Vagina (tissue), 2 donors: ENCODE measurements around the gene ENOX2. TPM values are rescaled to one million over a fixed set of nuclear protein-coding genes. Genes with fewer than 3 reads are reported as not detected.

Experiments used
- DNase-seq, 2 donors: peaks; one replicate each; pipeline ENCODE4 v3.0.0-alpha.2; 2017; ENCODE audit errors: extremely low spot score in 2 of 2
- H3K27ac ChIP-seq: fragments of 200-600 bp; sonication (generic); one replicate; pipeline ENCODE4 v1.5.1; 2019
- H3K27me3 ChIP-seq: fragments of 200-600 bp; sonication (generic); one replicate; pipeline ENCODE4 v1.5.1; 2019
- H3K36me3 ChIP-seq, 2 donors: fragments of 200-600 bp; sonication (generic); one replicate each; pipeline ENCODE4 v1.5.1; 2017 to 2019
- H3K4me1 ChIP-seq: fragments of 200-600 bp; sonication (generic); one replicate; pipeline ENCODE4 v1.5.1; 2019
- H3K4me3 ChIP-seq, 2 donors: fragments of 200-600 bp; sonication (generic); 1 replicate in 1 of 2; 2 replicates in 1 of 2; pipeline ENCODE4 v1.5.1; 2016 to 2019
- H3K9me3 ChIP-seq: fragments of 200-600 bp; sonication (generic); one replicate; pipeline ENCODE4 v1.5.1; 2019
- POLR2A ChIP-seq, 2 donors: fragments of 450-650 bp; IDR thresholded peaks; one replicate each; pipeline ENCODE4 v1.6.1; 2017; ENCODE audit warnings: antibody characterized with exemption in 2 of 2, mild to moderate bottlenecking in 2 of 2, moderate library complexity in 2 of 2
- POLR2AphosphoS5 ChIP-seq, 2 donors: sonication (generic); formaldehyde crosslinking; IDR thresholded peaks; one replicate each; pipeline ENCODE4 v1.9.0; 2017; ENCODE audit warnings: antibody characterized with exemption in 2 of 2, mild to moderate bottlenecking in 2 of 2, low read depth in 1 of 2; ENCODE audit not compliant: insufficient read depth in 1 of 2
- intact Hi-C: fragments of 100-400 bp; cut with DNase I; formaldehyde crosslinking; loops from one replicate; pipeline ENCODE4 v1.15.1; 2023
- total RNA-seq: library from RNA; depleted of rRNA; stranded (reverse); fragments of >200 nt; gene quantifications from one replicate; pipeline ENCODE4 v1.2.3, GENCODE V29; 2016
- TF ChIP-seq, protein P1 (sequence below), 3 experiments: fragments of 450-650 bp in 2 of 3; fragments of 200-600 bp in 1 of 3; sonication (generic) in 1 of 3; IDR thresholded peaks; one replicate each; pipeline ENCODE4 v1.5.1; 2017 to 2019; ENCODE audit warnings: antibody characterized with exemption in 3 of 3, mild to moderate bottlenecking in 2 of 3, moderate library complexity in 2 of 3

Gene ENOX2
- total RNA-seq, 1 donor from 2014 or later, result 8.8 TPM

GRCh38 chrX:130604882-130605281, 298.1 kb downstream of the ENOX2 start:
- H3K27me3 ChIP-seq, result no peaks in the 10 kb centered on the region
- no peaks in the 10 kb centered on the region for H3K36me3 ChIP-seq
- TF ChIP-seq POLR2AphosphoS5 (IDR thresholded peaks at IDR 0.05; ENCODE audit: insufficient read depth in 1 of 2, low read depth in 1 of 2) (no peak), POLR2A (IDR thresholded peaks at IDR 0.05) (no peak)
- TF ChIP-seq, protein P1, sequence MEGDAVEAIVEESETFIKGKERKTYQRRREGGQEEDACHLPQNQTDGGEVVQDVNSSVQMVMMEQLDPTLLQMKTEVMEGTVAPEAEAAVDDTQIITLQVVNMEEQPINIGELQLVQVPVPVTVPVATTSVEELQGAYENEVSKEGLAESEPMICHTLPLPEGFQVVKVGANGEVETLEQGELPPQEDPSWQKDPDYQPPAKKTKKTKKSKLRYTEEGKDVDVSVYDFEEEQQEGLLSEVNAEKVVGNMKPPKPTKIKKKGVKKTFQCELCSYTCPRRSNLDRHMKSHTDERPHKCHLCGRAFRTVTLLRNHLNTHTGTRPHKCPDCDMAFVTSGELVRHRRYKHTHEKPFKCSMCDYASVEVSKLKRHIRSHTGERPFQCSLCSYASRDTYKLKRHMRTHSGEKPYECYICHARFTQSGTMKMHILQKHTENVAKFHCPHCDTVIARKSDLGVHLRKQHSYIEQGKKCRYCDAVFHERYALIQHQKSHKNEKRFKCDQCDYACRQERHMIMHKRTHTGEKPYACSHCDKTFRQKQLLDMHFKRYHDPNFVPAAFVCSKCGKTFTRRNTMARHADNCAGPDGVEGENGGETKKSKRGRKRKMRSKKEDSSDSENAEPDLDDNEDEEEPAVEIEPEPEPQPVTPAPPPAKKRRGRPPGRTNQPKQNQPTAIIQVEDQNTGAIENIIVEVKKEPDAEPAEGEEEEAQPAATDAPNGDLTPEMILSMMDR (IDR thresholded peaks at IDR 0.05), result no peak
- no peak overlapping the region for H3K4me3 ChIP-seq
- H3K9me3 ChIP-seq, result no peaks in the 10 kb centered on the region
- no peak overlapping the region for H3K27ac ChIP-seq
- H3K4me1 ChIP-seq, result no peaks in the 10 kb centered on the region
- intact Hi-C loops, result no loop called here
- DNase-seq, result no peak

GRCh38 chrX:130594453-130594916, 308.5 kb downstream of the ENOX2 start:
- intact Hi-C loops, result no loop called here
- TF ChIP-seq POLR2AphosphoS5 (IDR thresholded peaks at IDR 0.05; ENCODE audit: insufficient read depth in 1 of 2, low read depth in 1 of 2) (no peak), POLR2A (IDR thresholded peaks at IDR 0.05) (no peak)
- TF ChIP-seq, protein P1 (IDR thresholded peaks at IDR 0.05), result no peak
- no peak overlapping the region for H3K27ac ChIP-seq
- no peak overlapping the region for H3K4me3 ChIP-seq
- no peaks in the 10 kb centered on the region for H3K27me3 ChIP-seq
- H3K4me1 ChIP-seq, result no peaks in the 10 kb centered on the region
- no peaks in the 10 kb centered on the region for H3K9me3 ChIP-seq
- no peak for DNase-seq
- no peaks in the 10 kb centered on the region for H3K36me3 ChIP-seq

- DNase-seq, result no peak
- Histone ChIP-seq H3K27me3 (no peaks in the 10 kb centered on the region), H3K4me1 (no peaks in the 10 kb centered on the region), H3K36me3 (no peaks in the 10 kb centered on the region), H3K27ac (no peak overlapping the region), H3K9me3 (no peaks in the 10 kb centered on the region), H3K4me3 (no peak overlapping the region)
- TF ChIP-seq, protein P1 (IDR thresholded peaks at IDR 0.05), result no peak
- TF ChIP-seq POLR2AphosphoS5 (IDR thresholded peaks at IDR 0.05; ENCODE audit: insufficient read depth in 1 of 2, low read depth in 1 of 2), result no peak
- no peak for TF ChIP-seq POLR2A (IDR thresholded peaks at IDR 0.05)
- intact Hi-C loops, result no loop called here
These were observed 309.1 kb downstream of the ENOX2 start for GRCh38 chrX:130593911-130594310.

DNA sequence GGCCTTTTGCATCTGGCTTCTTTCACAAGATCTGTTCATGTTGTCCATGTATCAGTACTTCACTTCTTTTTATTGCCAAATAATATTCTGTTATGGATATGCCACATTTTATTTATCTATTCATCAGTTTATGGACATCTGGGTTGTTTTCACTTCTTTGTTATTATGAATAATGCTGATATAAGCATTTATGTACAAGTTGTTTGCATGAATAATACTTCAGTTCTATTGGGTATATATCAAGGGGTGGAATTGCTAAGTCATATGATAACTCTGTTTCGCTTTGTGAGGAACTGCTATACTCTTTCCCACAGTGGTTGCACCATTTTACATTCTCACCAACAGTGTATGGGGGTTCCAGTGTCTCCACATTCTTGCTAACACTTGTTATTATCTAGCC, 310.8 kb downstream of the ENOX2 start:
- no peak for TF ChIP-seq POLR2AphosphoS5 (IDR thresholded peaks at IDR 0.05; ENCODE audit: insufficient read depth in 1 of 2, low read depth in 1 of 2)
- TF ChIP-seq POLR2A (IDR thresholded peaks at IDR 0.05), result no peak
- TF ChIP-seq, protein P1 (IDR thresholded peaks at IDR 0.05), result no peak
- no peak overlapping the region for H3K27ac ChIP-seq
- no peak overlapping the region for H3K4me3 ChIP-seq
- no peak for DNase-seq
- no peaks in the 10 kb centered on the region for H3K27me3 ChIP-seq
- H3K4me1 ChIP-seq, result no peaks in the 10 kb centered on the region
- intact Hi-C loops, result no loop called here
- H3K9me3 ChIP-seq, result no peaks in the 10 kb centered on the region
- no peaks in the 10 kb centered on the region for H3K36me3 ChIP-seq

GRCh38 chrX:130578906-130579305, 324.1 kb downstream of the ENOX2 start:
- no peak for DNase-seq
- intact Hi-C loops, result no loop called here
- no peak overlapping the region for H3K4me3 ChIP-seq
- no peaks in the 10 kb centered on the region for H3K27me3 ChIP-seq
- no peaks in the 10 kb centered on the region for H3K36me3 ChIP-seq
- no peaks in the 10 kb centered on the region for H3K4me1 ChIP-seq
- no peak overlapping the region for H3K27ac ChIP-seq
- no peaks in the 10 kb centered on the region for H3K9me3 ChIP-seq
- TF ChIP-seq, protein P1 (IDR thresholded peaks at IDR 0.05), result no peak
- TF ChIP-seq POLR2AphosphoS5 (IDR thresholded peaks at IDR 0.05; ENCODE audit: insufficient read depth in 1 of 2, low read depth in 1 of 2) (no peak), POLR2A (IDR thresholded peaks at IDR 0.05) (no peak)
